SK-N-MC (cell line): ENCODE results near the gene UQCC5.

ENCODE experiments used
- EZH2 ChIP-seq: fragments of 200-600 bp; sonication (generic); IDR thresholded peaks from one replicate; pipeline ENCODE4 v1.6.1; 2017; ENCODE audit warnings: antibody characterized with exemption
- FOXP2 ChIP-seq: optimal IDR thresholded peaks from 2 replicates; pipeline ENCODE3; 2011; ENCODE audit warnings: mild to moderate bottlenecking, moderate library complexity; ENCODE audit not compliant: insufficient read depth; ENCODE audit errors: extremely low read length, control extremely low read depth
- POLR2AphosphoS5 ChIP-seq: IDR thresholded peaks from 2 replicates; pipeline ENCODE4 v1.6.1; 2012; ENCODE audit warnings: mild to moderate bottlenecking, low read depth, low read length, borderline replicate concordance

GRCh38 chr3:52536112-52536368 lies 365 bp upstream of the UQCC5 start:
- TF ChIP-seq POLR2AphosphoS5 (no peak), EZH2 (no peak), FOXP2 (no peak)
